ENCODE results near the gene HAGHL.
"Not testable (repeated sequence)": the region's sequence is repeated elsewhere in the genome, so short reads cannot be mapped to it uniquely, and the experiment has no call there.

Gene HAGHL

GRCh38 chr16:689175-689897, 37.6 kb upstream of the HAGHL start:
- DNase-seq = no peak

GRCh38 chr16:691242-691641, 35.7 kb upstream of the HAGHL start:
- not testable (repeated sequence) for DNase-seq

- DNase-seq = no peak
Measured at GRCh38 chr16:692356-693108, 34.4 kb upstream of the HAGHL start.

- no peak for DNase-seq
Measured at GRCh38 chr16:693364-693763, 33.5 kb upstream of the HAGHL start.

GRCh38 chr16:693766-694165, 33.1 kb upstream of the HAGHL start:
- no peak for DNase-seq

GRCh38 chr16:694187-694862, 32.6 kb upstream of the HAGHL start:
- no peak for DNase-seq

GRCh38 chr16:694863-695354, 32.0 kb upstream of the HAGHL start:
- DNase-seq = no peak

GRCh38 chr16:695355-696089, 31.4 kb upstream of the HAGHL start:
- DNase-seq = no peak

GRCh38 chr16:698911-699671, 27.8 kb upstream of the HAGHL start:
- no peak for DNase-seq

GRCh38 chr16:700684-701584, 26.0 kb upstream of the HAGHL start:
- DNase-seq = no peak

- DNase-seq = no peak
Measured at GRCh38 chr16:702341-702740, 24.6 kb upstream of the HAGHL start.

GRCh38 chr16:703406-703805, 23.5 kb upstream of the HAGHL start:
- DNase-seq = no peak

- no peak for DNase-seq
Measured at GRCh38 chr16:704047-704446, 22.9 kb upstream of the HAGHL start.

GRCh38 chr16:704552-705380, 22.1 kb upstream of the HAGHL start:
- DNase-seq = no peak

GRCh38 chr16:705431-706188, 21.3 kb upstream of the HAGHL start, which contains the start of gene FBXL16:
Gene FBXL16 (minus strand): TSS chr16:705801. CDS start chr16:697405, 8,396 bp downstream.
- no peak for DNase-seq

GRCh38 chr16:706189-707061, 20.5 kb upstream of the HAGHL start:
- DNase-seq = no peak

- no peak for DNase-seq
Measured at GRCh38 chr16:707062-707538, 19.8 kb upstream of the HAGHL start.

- DNase-seq = no peak
Measured at GRCh38 chr16:708019-708418, 18.9 kb upstream of the HAGHL start.
